HEK293 (cell line): Measurements from ENCODE around the gene NDUFS1.

Source experiments
- KLF10 ChIP-seq: fragments of 450-650 bp; IDR thresholded peaks from 2 replicates; pipeline ENCODE4 v1.5.1; 2018; ENCODE audit warnings: missing biosample characterization, mild to moderate bottlenecking, missing genetic modification characterization
- YY1 ChIP-seq: fragments of 450-650 bp; formaldehyde crosslinking; IDR thresholded peaks from 2 replicates; pipeline ENCODE4 v1.5.1; 2018; ENCODE audit warnings: missing biosample characterization, missing genetic modification characterization
- ZBTB8A ChIP-seq: fragments of 450-650 bp; formaldehyde crosslinking; IDR thresholded peaks from 2 replicates; pipeline ENCODE4 v1.5.1; 2016; ENCODE audit warnings: missing biosample characterization, missing genetic modification characterization
- ZNF121 ChIP-seq: fragments of 450-650 bp; formaldehyde crosslinking; IDR thresholded peaks from 2 replicates; pipeline ENCODE4 v1.5.1; 2016; ENCODE audit warnings: missing biosample characterization, missing genetic modification characterization
- ZNF16 ChIP-seq: fragments of 450-650 bp; formaldehyde crosslinking; IDR thresholded peaks from 2 replicates; pipeline ENCODE4 v1.5.1; 2016; ENCODE audit warnings: low read depth, missing biosample characterization, missing genetic modification characterization
- ZNF274 ChIP-seq, 2 experiments: fragments of 200-500 bp in 1 of 2; fragments of 450-650 bp in 1 of 2; sonication (Bioruptor generic) in 1 of 2; formaldehyde crosslinking in 1 of 2; IDR thresholded peaks; 2 replicates each; pipeline versions ENCODE4 v1.5.1 to v1.6.1; 2014 to 2016; ENCODE audit warnings: borderline replicate concordance in 1 of 2, inconsistent platforms in 1 of 2, low read length in 1 of 2, missing biosample characterization in 1 of 2, missing genetic modification characterization in 1 of 2
- ZNF658 ChIP-seq: fragments of 450-650 bp; formaldehyde crosslinking; IDR thresholded peaks from 2 replicates; pipeline ENCODE4; 2016; ENCODE audit warnings: missing biosample characterization, missing genetic modification characterization
- ZSCAN23 ChIP-seq: fragments of 450-650 bp; formaldehyde crosslinking; IDR thresholded peaks from 2 replicates; pipeline ENCODE4 v1.5.1; 2016; ENCODE audit warnings: missing biosample characterization, missing genetic modification characterization
- TF ChIP-seq, protein P1 (sequence below): fragments of 450-650 bp; formaldehyde crosslinking; IDR thresholded peaks from 2 replicates; pipeline ENCODE4 v1.5.1; 2016; ENCODE audit warnings: missing biosample characterization, missing genetic modification characterization
- TF ChIP-seq, protein P2 (sequence below): fragments of 450-650 bp; formaldehyde crosslinking; IDR thresholded peaks from 2 replicates; pipeline ENCODE4 v1.5.1; 2016; ENCODE audit warnings: missing biosample characterization, missing genetic modification characterization

DNA sequence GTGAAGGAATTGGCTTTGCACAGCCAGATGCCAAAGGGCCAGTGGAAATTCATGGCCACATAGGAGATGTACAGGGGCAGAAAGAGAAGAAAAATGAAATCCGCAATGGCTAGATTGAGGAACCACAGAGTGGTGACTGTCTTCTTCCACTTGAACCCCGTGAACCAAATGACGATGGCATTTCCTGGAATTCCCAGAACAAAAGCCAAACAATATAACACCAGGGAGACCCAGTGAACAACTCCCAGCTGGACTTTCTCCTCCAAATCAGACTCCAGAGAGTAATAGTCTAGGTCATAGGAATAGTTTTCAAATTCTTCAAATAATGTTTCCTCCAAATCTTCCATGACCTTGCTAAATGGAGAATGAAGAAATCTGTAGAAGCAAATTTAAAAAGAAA, 17.7 kb upstream of the NDUFS1 start:
- TF ChIP-seq KLF10 (no peak), ZBTB8A (tag by site-specific recombination) (no peak), ZSCAN23 (tag by site-specific recombination) (no peak), ZNF121 (tag by site-specific recombination) (no peak), ZNF658 (tag by site-specific recombination) (no peak), ZNF274 (IDR thresholded peaks at IDR 0.05; ENCODE audit: low read length) (no peak), ZNF274 (tag by site-specific recombination; IDR thresholded peaks at IDR 0.05; ENCODE audit: borderline replicate concordance) (no peak), ZNF16 (tag by site-specific recombination) (no peak), YY1 (no peak)
- TF ChIP-seq, protein P1, sequence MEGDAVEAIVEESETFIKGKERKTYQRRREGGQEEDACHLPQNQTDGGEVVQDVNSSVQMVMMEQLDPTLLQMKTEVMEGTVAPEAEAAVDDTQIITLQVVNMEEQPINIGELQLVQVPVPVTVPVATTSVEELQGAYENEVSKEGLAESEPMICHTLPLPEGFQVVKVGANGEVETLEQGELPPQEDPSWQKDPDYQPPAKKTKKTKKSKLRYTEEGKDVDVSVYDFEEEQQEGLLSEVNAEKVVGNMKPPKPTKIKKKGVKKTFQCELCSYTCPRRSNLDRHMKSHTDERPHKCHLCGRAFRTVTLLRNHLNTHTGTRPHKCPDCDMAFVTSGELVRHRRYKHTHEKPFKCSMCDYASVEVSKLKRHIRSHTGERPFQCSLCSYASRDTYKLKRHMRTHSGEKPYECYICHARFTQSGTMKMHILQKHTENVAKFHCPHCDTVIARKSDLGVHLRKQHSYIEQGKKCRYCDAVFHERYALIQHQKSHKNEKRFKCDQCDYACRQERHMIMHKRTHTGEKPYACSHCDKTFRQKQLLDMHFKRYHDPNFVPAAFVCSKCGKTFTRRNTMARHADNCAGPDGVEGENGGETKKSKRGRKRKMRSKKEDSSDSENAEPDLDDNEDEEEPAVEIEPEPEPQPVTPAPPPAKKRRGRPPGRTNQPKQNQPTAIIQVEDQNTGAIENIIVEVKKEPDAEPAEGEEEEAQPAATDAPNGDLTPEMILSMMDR (tag by site-specific recombination) = no peak
- TF ChIP-seq, protein P2, sequence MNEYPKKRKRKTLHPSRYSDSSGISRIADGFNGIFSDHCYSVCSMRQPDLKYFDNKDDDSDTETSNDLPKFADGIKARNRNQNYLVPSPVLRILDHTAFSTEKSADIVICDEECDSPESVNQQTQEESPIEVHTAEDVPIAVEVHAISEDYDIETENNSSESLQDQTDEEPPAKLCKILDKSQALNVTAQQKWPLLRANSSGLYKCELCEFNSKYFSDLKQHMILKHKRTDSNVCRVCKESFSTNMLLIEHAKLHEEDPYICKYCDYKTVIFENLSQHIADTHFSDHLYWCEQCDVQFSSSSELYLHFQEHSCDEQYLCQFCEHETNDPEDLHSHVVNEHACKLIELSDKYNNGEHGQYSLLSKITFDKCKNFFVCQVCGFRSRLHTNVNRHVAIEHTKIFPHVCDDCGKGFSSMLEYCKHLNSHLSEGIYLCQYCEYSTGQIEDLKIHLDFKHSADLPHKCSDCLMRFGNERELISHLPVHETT (tag by site-specific recombination) = no peak
